Lower lobe of right lung (tissue), 2 donors: Measurements from ENCODE around the gene TMEM95. TPM values are rescaled to one million over a fixed set of nuclear protein-coding genes. Genes with fewer than 3 reads are reported as not detected.
"Not testable (repeated sequence)": the region's sequence is repeated elsewhere in the genome, so short reads cannot be mapped to it uniquely, and the experiment has no call there.

Source experiments
- ATAC-seq, 2 donors: fragments of 200-7000 bp; cut with Tn5 transposase; one replicate each; pipeline ENCODE4 v1.9.1; 2020 to 2022; ENCODE audit warnings: mild to moderate bottlenecking in 2 of 2, moderate library complexity in 2 of 2
- DNase-seq: peaks from one replicate; pipeline ENCODE4 v3.0.0-alpha.2; 2020
- H3K27ac ChIP-seq: fragments of 200-600 bp; one replicate; pipeline ENCODE4 v1.8.0; 2022
- H3K27me3 ChIP-seq: fragments of 200-600 bp; one replicate; pipeline ENCODE4 v1.8.0; 2022; ENCODE audit warnings: low read depth
- H3K36me3 ChIP-seq: fragments of 200-600 bp; one replicate; pipeline ENCODE4 v1.8.0; 2022; ENCODE audit warnings: mild to moderate bottlenecking
- H3K4me1 ChIP-seq: fragments of 200-600 bp; one replicate; pipeline ENCODE4 v1.8.0; 2022
- H3K4me3 ChIP-seq: fragments of 200-600 bp; one replicate; pipeline ENCODE4 v1.8.0; 2022; ENCODE audit warnings: mild to moderate bottlenecking
- H3K9me3 ChIP-seq: fragments of 200-600 bp; one replicate; pipeline ENCODE4 v1.8.0; 2022
- intact Hi-C: fragments of 100-400 bp; cut with DNase I; formaldehyde crosslinking; loops from one replicate; pipeline ENCODE4 v1.11.0; 2022
- total RNA-seq: library from RNA; stranded (reverse); fragmentation: NEBNext Ultra II Directional; extraction: Animal tissue kit (Norgen Biotek cat#: 25700); gene quantifications from one replicate; pipeline ENCODE4 v1.2.1, GENCODE V29; 2021
- TF ChIP-seq, protein P1 (sequence below): fragments of 200-600 bp; IDR thresholded peaks from one replicate; pipeline ENCODE4 v1.8.0; 2022; ENCODE audit warnings: antibody characterized with exemption, mild to moderate bottlenecking
- donor health status: DM: no; HTN: yes; CAD: no; lungs with severe emphysema.

Gene TMEM95
- total RNA-seq, 1 donor from 2014 or later, result not detected

DNA sequence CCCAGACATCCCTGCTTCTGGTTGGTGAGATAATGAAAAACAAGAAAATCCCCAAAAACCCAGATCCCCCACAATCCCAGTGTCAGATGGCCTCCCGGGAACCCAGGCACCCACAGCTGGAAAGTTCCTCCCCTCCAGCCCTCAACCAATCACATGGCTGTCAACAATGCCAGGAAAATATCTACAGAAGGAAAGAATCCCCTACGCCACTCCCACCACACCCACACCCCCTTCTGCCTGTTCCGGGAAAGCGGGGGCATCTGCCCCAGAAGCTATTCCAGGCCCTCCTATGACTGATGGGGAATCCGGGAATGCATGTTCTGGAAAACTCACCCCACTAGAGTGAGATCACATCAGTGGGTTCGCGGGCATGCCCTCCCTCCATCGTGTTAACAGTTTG, 1.8 kb downstream of the TMEM95 start:
- no peaks in the 10 kb centered on the region for H3K9me3 ChIP-seq
- H3K27ac ChIP-seq, result no peak overlapping the region
- ATAC-seq, result no peak
- intact Hi-C loops, result no loop called here
- no peak for DNase-seq
- H3K4me1 ChIP-seq, result peaks cover 37% of the 10 kb centered on the region
- H3K27me3 ChIP-seq, result no peaks in the 10 kb centered on the region
- H3K36me3 ChIP-seq, result no peaks in the 10 kb centered on the region
- TF ChIP-seq, protein P1, sequence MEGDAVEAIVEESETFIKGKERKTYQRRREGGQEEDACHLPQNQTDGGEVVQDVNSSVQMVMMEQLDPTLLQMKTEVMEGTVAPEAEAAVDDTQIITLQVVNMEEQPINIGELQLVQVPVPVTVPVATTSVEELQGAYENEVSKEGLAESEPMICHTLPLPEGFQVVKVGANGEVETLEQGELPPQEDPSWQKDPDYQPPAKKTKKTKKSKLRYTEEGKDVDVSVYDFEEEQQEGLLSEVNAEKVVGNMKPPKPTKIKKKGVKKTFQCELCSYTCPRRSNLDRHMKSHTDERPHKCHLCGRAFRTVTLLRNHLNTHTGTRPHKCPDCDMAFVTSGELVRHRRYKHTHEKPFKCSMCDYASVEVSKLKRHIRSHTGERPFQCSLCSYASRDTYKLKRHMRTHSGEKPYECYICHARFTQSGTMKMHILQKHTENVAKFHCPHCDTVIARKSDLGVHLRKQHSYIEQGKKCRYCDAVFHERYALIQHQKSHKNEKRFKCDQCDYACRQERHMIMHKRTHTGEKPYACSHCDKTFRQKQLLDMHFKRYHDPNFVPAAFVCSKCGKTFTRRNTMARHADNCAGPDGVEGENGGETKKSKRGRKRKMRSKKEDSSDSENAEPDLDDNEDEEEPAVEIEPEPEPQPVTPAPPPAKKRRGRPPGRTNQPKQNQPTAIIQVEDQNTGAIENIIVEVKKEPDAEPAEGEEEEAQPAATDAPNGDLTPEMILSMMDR, result no peak
- peak overlapping the region; percentile 19 for H3K4me3 ChIP-seq

DNA sequence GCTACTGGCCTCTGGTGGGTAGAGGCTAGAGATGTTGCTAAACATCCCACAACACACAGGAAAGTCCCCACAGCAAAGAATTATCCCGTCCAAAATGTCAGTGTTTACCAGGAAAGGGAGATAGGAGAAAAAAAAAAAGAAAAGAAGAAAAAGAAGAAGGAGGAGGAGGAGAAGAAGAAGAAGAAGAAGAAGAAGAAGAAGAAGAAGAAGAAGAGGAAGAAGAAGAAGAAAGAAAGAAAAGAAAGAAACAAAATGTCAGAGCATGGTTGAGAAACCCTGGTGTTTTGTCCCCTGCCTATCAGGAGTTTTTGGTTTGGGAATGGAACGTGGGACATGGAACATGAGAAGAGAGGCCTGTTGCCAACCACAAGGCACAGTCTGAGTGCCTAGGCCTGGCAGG, 2.4 kb downstream of the TMEM95 start:
- intact Hi-C loops, result no loop called here
- no peaks in the 10 kb centered on the region for H3K9me3 ChIP-seq
- no peaks in the 10 kb centered on the region for H3K27me3 ChIP-seq
- no peaks in the 10 kb centered on the region for H3K36me3 ChIP-seq
- DNase-seq (no peak), ATAC-seq (no peak)
- peaks cover 35% of the 10 kb centered on the region for H3K4me1 ChIP-seq
- no peak overlapping the region for H3K4me3 ChIP-seq
- no peak overlapping the region for H3K27ac ChIP-seq
- TF ChIP-seq, protein P1, result no peak

DNA sequence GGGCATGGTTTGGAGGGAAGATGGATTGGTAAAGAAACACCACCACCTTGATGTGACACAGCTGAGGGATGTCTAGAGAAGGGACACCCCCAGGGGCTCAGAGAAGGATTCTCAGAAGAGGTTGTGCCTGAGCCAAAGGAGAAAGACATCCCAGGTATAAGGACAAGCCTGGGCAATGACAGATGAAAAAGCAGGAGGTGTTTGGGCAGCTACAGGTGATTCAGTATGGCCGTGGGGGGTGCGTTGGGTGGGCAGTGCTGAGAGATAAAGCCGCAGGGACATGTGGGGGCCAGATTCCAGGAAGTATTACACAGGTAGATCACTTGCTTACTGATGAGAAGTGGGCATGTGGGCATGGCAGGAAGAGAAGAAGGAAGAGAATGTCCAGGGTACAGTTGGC, 7.0 kb downstream of the TMEM95 start:
- no peaks in the 10 kb centered on the region for H3K36me3 ChIP-seq
- ATAC-seq (no peak), DNase-seq (no peak)
- no peaks in the 10 kb centered on the region for H3K27me3 ChIP-seq
- no peak overlapping the region for H3K27ac ChIP-seq
- no peaks in the 10 kb centered on the region for H3K9me3 ChIP-seq
- H3K4me3 ChIP-seq, result no peak overlapping the region
- no peaks in the 10 kb centered on the region for H3K4me1 ChIP-seq
- TF ChIP-seq, protein P1, result no peak
- intact Hi-C loops, result no loop called here

DNA sequence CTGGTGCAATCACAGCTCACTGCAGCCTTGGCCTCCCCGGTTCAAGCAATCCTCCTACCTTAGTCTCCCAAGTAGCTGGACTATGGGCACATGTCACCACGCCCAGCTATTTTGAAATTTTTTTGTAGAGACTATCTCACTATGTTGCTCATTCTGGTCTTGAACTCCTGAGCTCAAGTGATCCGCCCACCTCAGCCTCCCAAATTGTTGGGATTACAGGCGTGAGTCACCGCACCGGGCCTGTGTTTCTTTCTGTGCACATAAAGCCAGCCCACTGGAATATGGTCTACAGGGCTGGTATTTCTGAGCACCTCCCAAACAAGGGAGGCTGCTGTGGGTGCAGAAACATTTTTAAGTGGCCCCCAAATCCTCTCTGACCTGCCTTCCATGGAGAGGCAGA, 8.4 kb downstream of the TMEM95 start:
- Histone ChIP-seq H3K27me3 (no peaks in the 10 kb centered on the region), H3K4me1 (no peaks in the 10 kb centered on the region), H3K36me3 (no peaks in the 10 kb centered on the region), H3K4me3 (no peak overlapping the region), H3K9me3 (no peaks in the 10 kb centered on the region), H3K27ac (no peak overlapping the region)
- intact Hi-C loops, result no loop called here
- ATAC-seq (no peak), DNase-seq (no peak)
- TF ChIP-seq, protein P1, result no peak

DNA sequence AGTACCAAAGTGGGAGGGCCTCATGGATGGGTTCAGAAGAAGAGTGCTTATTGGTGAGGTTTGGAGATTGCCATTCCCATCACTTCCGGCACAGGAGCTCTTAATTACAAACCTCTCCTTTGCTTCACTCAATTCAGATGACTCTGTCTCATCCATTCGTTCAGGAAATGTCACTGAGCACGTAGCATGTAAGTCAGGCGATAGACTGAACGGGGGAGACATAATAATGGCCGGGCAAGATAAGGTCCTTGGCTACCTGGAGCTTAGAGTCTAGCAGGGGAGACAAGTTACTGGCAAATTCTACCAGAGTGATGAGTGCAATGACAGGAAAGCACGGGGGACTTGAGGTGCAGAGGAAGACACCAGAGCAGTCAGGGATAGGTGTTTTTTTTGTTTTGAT, 11.0 kb downstream of the TMEM95 start:
- H3K4me3 ChIP-seq, H3K4me1 ChIP-seq, DNase-seq, intact Hi-C loops, H3K9me3 ChIP-seq, H3K36me3 ChIP-seq, ATAC-seq, H3K27me3 ChIP-seq, H3K27ac ChIP-seq: not testable (repeated sequence)

DNA sequence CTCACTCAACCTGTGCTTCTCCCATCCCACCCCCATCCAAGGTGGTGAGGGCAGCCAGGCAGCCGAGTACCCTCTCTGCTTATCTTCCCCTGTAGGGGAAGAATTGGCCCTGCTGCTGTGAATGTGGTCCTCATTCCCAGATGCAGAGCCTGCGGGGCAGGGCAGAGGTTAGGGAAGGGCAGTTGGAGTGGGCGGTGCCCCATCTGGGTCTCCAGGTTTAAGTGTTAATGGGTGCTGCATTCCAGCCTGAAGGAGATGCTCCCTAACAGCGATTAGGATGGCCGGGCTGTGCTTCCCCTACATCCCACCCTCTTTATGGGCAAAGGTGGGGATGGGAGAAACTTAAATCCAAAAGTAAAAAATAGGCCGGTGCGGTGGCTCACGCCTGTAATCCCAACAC, 12.1 kb downstream of the TMEM95 start:
- Histone ChIP-seq H3K27me3 (no peaks in the 10 kb centered on the region), H3K36me3 (no peaks in the 10 kb centered on the region), H3K9me3 (no peaks in the 10 kb centered on the region), H3K4me1 (no peaks in the 10 kb centered on the region), H3K4me3 (no peak overlapping the region), H3K27ac (no peak overlapping the region)
- TF ChIP-seq, protein P1, result no peak
- ATAC-seq, result no peak
- intact Hi-C loops, result no loop called here
- no peak for DNase-seq
